NCI-H1105 treated with DMSO at 0.1 percent for 48 hours (cell line): ENCODE data around the gene RFX5.
"Not testable (repeated sequence)": the region's sequence is repeated elsewhere in the genome, so short reads cannot be mapped to it uniquely, and the experiment has no call there.

Source experiments
- DNase-seq: peaks from one replicate; lab custom pipeline; 2025; lab: John Stamatoyannopoulos, UW

RFX5 gene

GRCh38 chr1:151346769-151347522 lies at the start of gene RFX5:
Gene RFX5, minus strand, starts transcription at chr1:151347252. Its CDS starts 932 bp downstream, at chr1:151346320.
- peak; percentile 97 for DNase-seq

DNA sequence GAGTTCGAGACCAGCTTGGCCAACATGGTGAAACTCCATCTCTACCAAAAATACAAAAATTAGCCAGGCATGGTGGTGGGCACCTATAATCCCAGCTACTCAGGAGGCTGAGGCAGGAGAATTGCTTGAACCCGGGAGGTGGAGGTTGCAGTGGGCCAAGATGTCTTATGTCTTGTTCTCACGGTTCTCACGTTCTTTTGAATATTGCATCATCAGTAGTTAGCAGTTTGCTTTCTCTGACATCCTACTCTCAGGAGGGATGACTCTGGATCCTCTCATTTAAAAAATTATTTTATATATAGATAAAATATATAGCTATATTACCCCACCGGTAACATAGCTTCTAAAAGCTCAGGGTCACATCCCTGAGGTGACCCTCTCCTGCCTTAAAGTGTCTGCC lies 49.2 kb upstream of the RFX5 start:
- not testable (repeated sequence) for DNase-seq

- DNase-seq: no peak
Measured at GRCh38 chr1:151393583-151393982, 46.5 kb upstream of the RFX5 start.

- no peak for DNase-seq
Measured at GRCh38 chr1:151391079-151391563, 44.1 kb upstream of the RFX5 start.

- DNase-seq: not testable (repeated sequence)
Measured at GRCh38 chr1:151390221-151391078, 43.4 kb upstream of the RFX5 start.

- no peak for DNase-seq
Measured at GRCh38 chr1:151386002-151386401, 39.0 kb upstream of the RFX5 start.

DNA sequence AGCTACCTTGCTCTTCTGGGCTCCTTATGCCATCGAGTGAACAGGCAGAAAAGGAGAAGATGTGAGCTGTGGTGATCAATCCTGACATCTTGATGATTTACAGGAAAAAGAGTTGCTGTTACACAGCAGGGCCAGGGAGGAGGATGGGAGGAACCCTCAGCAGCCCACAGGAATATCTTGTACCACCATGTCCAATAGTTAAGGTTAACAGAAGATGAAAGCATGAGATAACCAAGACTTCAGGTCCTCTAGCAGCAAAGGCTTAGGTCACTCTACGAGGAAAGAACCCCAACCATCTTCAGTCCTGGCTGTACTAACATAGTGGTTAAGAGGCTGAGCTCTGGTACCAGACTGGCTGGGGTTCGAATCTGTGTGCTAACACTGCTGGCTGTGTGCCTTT lies 37.5 kb upstream of the RFX5 start:
- DNase-seq: no peak

DNA sequence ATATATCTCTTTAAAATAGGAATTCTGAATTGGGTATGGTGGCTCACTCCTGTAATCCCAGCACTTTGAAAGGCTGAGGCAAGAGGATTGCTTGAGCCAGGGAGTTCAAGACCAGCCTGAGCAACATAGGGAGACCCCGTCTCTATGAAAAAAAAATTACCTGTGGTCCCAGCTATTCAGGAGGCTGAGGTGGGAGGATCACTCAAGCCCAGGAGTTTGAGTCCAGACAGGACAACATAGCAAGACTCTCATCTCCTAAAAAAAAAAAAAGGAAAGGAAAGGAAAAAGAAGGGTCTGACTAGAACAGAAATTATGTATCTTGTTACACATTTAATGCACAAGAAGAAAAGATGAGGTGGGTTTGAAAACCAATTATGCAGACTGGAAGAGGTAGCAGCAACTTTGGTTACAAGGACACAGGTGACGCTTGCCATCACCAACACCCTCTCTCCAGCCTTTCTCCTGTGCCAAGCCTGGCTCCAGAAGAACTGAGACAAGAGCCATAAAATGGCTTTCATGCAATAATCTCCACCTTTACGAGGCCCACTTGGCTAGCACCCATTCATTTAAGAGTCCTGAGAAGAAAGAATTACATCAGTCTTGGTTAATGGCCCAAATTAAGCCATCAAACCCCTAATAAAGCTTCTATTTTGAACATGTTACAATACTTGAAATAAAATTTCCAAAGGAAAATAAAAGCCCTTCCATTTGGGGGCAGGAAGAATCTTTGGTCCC lies 30.3 kb upstream of the RFX5 start:
- DNase-seq: peak; percentile 64

- no peak for DNase-seq
Measured at GRCh38 chr1:151373196-151373595, 26.1 kb upstream of the RFX5 start.

DNA sequence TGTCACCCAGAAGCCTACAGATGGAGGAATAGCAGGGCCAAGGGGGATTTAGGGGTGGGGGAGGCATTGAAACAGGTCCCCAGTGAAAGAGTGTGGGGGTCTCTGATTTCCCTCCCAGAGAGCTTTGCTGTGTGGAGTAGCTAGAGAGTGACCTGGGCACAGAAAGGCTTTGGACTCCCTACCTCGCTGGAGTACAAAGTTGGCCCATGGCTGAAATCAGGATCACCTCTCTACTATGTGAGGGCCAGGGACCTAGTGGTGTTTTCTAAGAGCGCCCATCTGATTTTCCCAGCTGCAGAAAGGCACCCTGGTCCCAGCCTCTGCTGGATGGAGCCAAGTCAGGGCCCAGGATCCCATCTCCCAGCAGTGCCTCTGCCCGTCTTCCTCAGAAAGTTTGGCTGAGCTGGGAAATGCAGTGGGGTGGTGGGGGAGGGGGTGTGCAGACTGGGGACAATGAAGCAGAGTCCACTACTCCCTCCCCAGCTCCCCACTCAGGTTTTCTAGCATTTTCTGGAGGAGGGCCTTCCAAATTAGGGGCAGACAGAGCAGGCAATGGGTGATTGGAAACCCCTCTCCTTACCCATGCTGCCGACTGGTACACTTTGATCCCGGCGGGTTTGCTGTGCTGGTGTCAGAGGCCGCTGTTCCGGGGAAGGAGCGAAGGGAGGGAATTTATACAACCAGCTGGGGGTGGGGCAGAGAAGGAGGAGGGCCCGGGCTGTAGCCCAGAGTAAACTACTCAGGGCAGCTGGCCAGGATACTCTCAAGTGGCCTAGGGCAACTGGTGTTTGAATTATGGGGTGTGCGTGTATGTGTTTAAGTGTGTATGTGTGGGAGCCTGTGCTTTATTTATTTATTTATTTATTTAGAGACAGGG lies 25.2 kb upstream of the RFX5 start, which contains the start of gene SELENBP1:
Gene SELENBP1, minus strand, starts transcription at position 648 of the 877 bp plus-strand sequence. Its CDS starts 64 bp downstream, at position 584.
- DNase-seq: peak; percentile 92

- DNase-seq: peak; percentile 85
Measured at GRCh38 chr1:151371370-151372057, 24.5 kb upstream of the RFX5 start.

DNA sequence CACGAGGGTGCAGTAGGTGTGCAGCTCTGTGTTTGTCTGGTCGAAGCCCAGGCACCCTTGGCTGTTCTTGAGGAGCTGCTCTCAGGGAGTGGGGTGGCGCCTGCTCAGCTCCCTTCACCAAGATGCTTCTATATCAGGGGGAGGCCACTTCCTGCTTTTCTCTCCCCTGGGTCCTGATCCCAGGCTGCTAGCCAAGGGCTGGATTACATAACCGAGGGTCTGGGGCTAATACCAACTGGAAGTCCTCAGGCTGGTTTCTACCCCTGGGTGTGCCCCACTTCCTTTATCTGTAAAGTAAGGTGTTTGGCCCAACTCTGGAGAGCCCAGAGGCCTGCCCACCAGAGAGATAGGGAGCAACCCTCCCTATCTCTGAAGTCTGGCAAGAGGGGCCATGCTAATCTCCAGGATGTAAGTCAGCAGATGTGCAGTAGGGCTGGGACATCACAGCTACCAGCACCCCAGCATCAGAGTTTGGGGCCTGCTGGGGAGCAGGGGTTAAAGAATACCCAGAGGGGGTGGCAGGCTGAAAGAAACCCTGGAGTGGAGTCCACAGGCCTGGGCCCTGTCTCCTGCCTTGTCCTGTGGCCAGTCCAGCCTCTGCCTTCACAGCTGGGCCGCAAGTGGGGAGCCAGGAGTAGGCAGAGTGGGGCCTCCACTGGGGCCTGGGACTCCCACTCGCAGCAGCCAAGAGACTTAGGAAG lies 23.3 kb upstream of the RFX5 start:
- peak; percentile 11 for DNase-seq

DNA sequence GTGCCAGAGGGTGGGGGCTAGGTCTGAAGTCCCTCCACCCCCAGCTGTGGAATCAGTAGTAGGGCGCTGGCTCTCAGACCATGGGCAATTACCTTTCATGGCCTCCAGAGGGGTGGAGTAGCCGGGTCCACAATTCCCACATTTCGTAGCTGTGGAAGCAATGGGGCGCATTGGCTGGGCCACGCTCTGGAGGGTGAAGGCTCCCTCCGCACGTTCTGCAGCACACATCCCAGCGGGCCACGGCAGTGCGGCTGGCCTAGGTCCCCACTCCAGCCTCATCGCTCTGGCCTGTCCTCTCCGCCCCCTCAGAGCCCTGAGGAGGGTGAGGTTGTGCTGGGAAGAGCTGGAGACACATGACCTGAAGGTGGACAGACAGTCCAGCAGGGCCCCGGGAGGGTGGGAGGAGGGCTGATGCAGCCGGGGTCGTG lies 22.6 kb upstream of the RFX5 start:
- DNase-seq: no peak

GRCh38 chr1:151369302-151369610 lies 22.2 kb upstream of the RFX5 start:
- DNase-seq: no peak

- peak; percentile 31 for DNase-seq
Measured at GRCh38 chr1:151368393-151369301, 21.6 kb upstream of the RFX5 start.

DNA sequence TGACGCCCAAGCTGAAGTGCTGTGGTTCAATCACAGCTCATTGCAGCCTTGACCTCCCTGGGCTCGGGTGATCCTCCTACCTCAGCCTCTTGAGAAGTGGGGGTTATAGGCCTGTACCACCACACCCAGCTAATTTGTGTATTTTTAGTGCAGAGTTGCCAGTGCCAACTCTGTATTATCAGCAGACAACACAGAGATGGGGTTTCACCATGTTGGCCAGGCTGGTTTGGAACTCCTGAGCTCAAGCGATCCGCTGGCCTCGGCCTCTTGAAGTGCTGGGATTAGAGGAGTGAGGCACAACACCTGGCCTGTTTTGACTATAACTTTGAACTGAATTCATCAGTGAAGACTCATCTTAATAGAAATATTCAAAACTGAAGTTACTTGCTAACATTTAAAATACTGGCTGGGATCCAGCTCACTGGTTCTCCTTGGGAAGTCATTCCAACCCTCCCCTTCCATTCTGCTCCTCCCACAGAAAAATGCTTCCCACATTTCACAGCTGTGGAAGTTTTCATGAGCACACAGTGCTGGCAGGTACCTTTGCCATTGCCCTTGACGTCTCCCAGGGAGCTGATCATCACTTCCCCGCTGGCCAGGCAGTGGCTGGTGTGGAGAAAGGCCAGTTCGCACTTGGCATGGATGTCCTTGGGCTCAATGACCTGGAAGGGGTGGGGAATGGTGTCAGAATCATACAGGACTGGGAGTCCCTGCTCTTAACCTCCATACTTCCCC lies 20.8 kb upstream of the RFX5 start:
- DNase-seq: no peak

DNA sequence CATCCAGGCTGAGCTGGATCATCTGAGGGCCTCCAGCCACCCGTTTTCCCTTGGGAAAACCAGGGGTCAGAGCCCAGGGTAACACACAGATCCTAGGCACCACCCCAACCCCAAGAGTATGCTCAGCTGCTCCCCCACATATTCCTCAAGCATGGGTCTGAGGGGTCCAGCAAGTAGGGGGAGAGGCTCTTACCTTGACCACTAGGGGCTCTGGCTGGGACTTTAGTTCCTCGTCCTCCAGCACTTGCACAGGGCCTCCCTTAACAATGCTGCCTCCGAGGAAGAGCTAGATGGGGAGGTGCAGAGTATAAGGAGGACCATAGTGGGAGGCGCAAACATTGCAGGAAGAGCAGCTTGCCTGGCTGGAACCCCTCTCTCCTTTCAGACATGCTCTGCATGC lies 17.9 kb upstream of the RFX5 start:
- no peak for DNase-seq
